SU-DHL-6 (cell line): ENCODE results near the gene NOSIP.

Experiments
- H2AFZ ChIP-seq: fragments of 200-600 bp; sonication (generic); 2 replicates; pipeline ENCODE4 v1.6.1; 2014; ENCODE audit warnings: low read depth, mild to moderate bottlenecking, moderate library complexity, mixed read lengths, antibody characterized with exemption, low read length; ENCODE audit not compliant: severe bottlenecking
- H3F3A ChIP-seq: fragments of 200-600 bp; shearing (Covaris generic); 2 replicates; pipeline ENCODE4 v1.6.0; 2016; ENCODE audit warnings: antibody characterized with exemption, mild to moderate bottlenecking; ENCODE audit not compliant: insufficient read depth
- H3K27ac ChIP-seq: fragments of 200-600 bp; sonication (generic); 2 replicates; pipeline ENCODE4 v1.5.1; 2016; ENCODE audit warnings: low read depth, mild to moderate bottlenecking, low read length, moderate library complexity, mixed read lengths
- H3K27me3 ChIP-seq: fragments of 200-600 bp; sonication (generic), shearing (Covaris generic); 2 replicates; pipeline ENCODE4 v1.6.0; 2014; ENCODE audit warnings: mild to moderate bottlenecking, low read length
- H3K36me3 ChIP-seq: fragments of 200-600 bp; sonication (generic); 2 replicates; pipeline ENCODE4 v1.6.1; 2014; ENCODE audit warnings: mild to moderate bottlenecking, low read length, mixed read lengths
- H3K4me2 ChIP-seq: fragments of 300-600, 200-600 bp; shearing (Covaris generic), sonication (generic); 2 replicates; pipeline ENCODE4 v1.6.0; 2014; ENCODE audit warnings: low read length, low read depth, mild to moderate bottlenecking; ENCODE audit not compliant: poor library complexity, severe bottlenecking
- H3K4me3 ChIP-seq: fragments of 200-600 bp; sonication (generic); 2 replicates; pipeline ENCODE4 v1.5.1; 2014; ENCODE audit warnings: antibody characterized with exemption, low read length, mild to moderate bottlenecking, mixed read lengths; ENCODE audit not compliant: insufficient read depth, poor library complexity, severe bottlenecking
- H3K79me2 ChIP-seq: fragments of 200-600 bp; sonication (generic); 2 replicates; pipeline ENCODE4 v1.6.1; 2014; ENCODE audit warnings: mild to moderate bottlenecking, low read length, moderate library complexity; ENCODE audit not compliant: insufficient read depth
- H3K9ac ChIP-seq: fragments of 200-600 bp; sonication (generic); 2 replicates; pipeline ENCODE4 v1.7.0; 2014; ENCODE audit warnings: mild to moderate bottlenecking, low read length
- H3K9me2 ChIP-seq: fragments of 200-600 bp; sonication (generic); replicated peaks from 2 replicates; pipeline ENCODE4 v1.6.1; 2014; ENCODE audit warnings: low read length; ENCODE audit not compliant: insufficient read depth
- H3K9me3 ChIP-seq: fragments of 200-600 bp; sonication (generic); 2 replicates; pipeline ENCODE4 v1.6.1; 2014; ENCODE audit warnings: low read length, mixed read lengths; ENCODE audit not compliant: insufficient read depth
- H4K20me1 ChIP-seq: fragments of 200-600 bp; sonication (generic); 2 replicates; pipeline ENCODE4 v1.6.1; 2014; ENCODE audit warnings: low read depth, mild to moderate bottlenecking, antibody characterized with exemption, low read length, moderate library complexity, mixed read lengths
- CTCF ChIP-seq: fragments of 200-600 bp; sonication (generic); IDR thresholded peaks from one replicate; pipeline ENCODE4 v1.5.1; 2017; ENCODE audit warnings: antibody characterized with exemption, mild to moderate bottlenecking, low read length, moderate library complexity; ENCODE audit not compliant: insufficient read depth, poor library complexity, severe bottlenecking
- EZH2phosphoT487 ChIP-seq: fragments of 200-600 bp; sonication (generic), shearing (Covaris generic); conservative IDR thresholded peaks from 2 replicates; pipeline ENCODE4 v1.6.1; 2018; ENCODE audit warnings: mild to moderate bottlenecking, antibody characterized with exemption, low read length, moderate library complexity, mixed read lengths

The NOSIP gene

GRCh38 chr19:49520705-49521319 lies 59.5 kb downstream of the NOSIP start:
- H3K79me2 ChIP-seq, result no peaks in the 10 kb centered on the region
- no peak overlapping the region for H3K4me3 ChIP-seq
- no peaks in the 10 kb centered on the region for H3K9me2 ChIP-seq
- no peaks in the 10 kb centered on the region for H3K36me3 ChIP-seq
- H2AFZ ChIP-seq, result no peak overlapping the region
- no peak overlapping the region for H3K9ac ChIP-seq
- H3K4me2 ChIP-seq, result no peak overlapping the region
- H3K9me3 ChIP-seq, result no peaks in the 10 kb centered on the region
- H3K27me3 ChIP-seq, result no peaks in the 10 kb centered on the region
- no peaks in the 10 kb centered on the region for H4K20me1 ChIP-seq
- no peak overlapping the region for H3K27ac ChIP-seq
- no peaks in the 10 kb centered on the region for H3F3A ChIP-seq
- no peak for TF ChIP-seq EZH2phosphoT487
- TF ChIP-seq CTCF, result no peak

GRCh38 chr19:49518033-49518432 lies 62.3 kb downstream of the NOSIP start:
- Histone ChIP-seq H3K9ac (no peak overlapping the region), H3K4me3 (no peak overlapping the region), H3F3A (no peaks in the 10 kb centered on the region), H3K27ac (no peak overlapping the region), H4K20me1 (no peaks in the 10 kb centered on the region), H2AFZ (no peak overlapping the region), H3K27me3 (no peaks in the 10 kb centered on the region), H3K9me3 (no peaks in the 10 kb centered on the region), H3K79me2 (no peaks in the 10 kb centered on the region), H3K4me2 (no peak overlapping the region), H3K9me2 (no peaks in the 10 kb centered on the region), H3K36me3 (no peaks in the 10 kb centered on the region)
- no peak for TF ChIP-seq EZH2phosphoT487
- no peak for TF ChIP-seq CTCF

GRCh38 chr19:49515767-49516166 lies 64.6 kb downstream of the NOSIP start:
- no peaks in the 10 kb centered on the region for H3K79me2 ChIP-seq
- no peak overlapping the region for H3K4me2 ChIP-seq

More at GRCh38 chr19:49515767-49516166, 64.6 kb downstream of the NOSIP start:
- no peaks in the 10 kb centered on the region for H3F3A ChIP-seq
- H3K27ac ChIP-seq, result no peak overlapping the region
- no peaks in the 10 kb centered on the region for H4K20me1 ChIP-seq
- H2AFZ ChIP-seq, result no peak overlapping the region
- no peaks in the 10 kb centered on the region for H3K36me3 ChIP-seq
- H3K9ac ChIP-seq, result no peak overlapping the region
- no peaks in the 10 kb centered on the region for H3K9me3 ChIP-seq
- no peaks in the 10 kb centered on the region for H3K27me3 ChIP-seq
- H3K9me2 ChIP-seq, result no peaks in the 10 kb centered on the region
- H3K4me3 ChIP-seq, result no peak overlapping the region
- no peak for TF ChIP-seq CTCF
- TF ChIP-seq EZH2phosphoT487, result no peak
